CD14-positive monocyte (primary cell): ENCODE measurements around the gene ADIRF. TPM values are rescaled to one million over a fixed set of nuclear protein-coding genes. Genes with fewer than 3 reads are reported as not detected.
"Not testable (repeated sequence)": the region's sequence is repeated elsewhere in the genome, so short reads cannot be mapped to it uniquely, and the experiment has no call there.

Experiments used
- DNase-seq, 3 donors: peaks; one replicate each; pipeline ENCODE4 v3.0.0-alpha.2; 2011 to 2022
- H2AFZ ChIP-seq: 2 replicates; pipeline ENCODE4 v1.6.0; 2012; ENCODE audit warnings: mild to moderate bottlenecking, low read depth, low read length, inconsistent platforms; ENCODE audit not compliant: insufficient read depth, poor library complexity, severe bottlenecking
- H3K27ac ChIP-seq, 2 donors: 1 replicate in 1 of 2; 2 replicates in 1 of 2; pipeline ENCODE4 v1.5.1; 2012 to 2013; ENCODE audit warnings: low read length in 2 of 2, control low read depth in 1 of 2, inconsistent platforms in 1 of 2, low read depth in 1 of 2, mild to moderate bottlenecking in 1 of 2
- H3K27me3 ChIP-seq, 2 donors: one replicate each; pipeline versions ENCODE4 v1.6.0 to v1.6.1; 2011 to 2013; ENCODE audit warnings: low read length in 2 of 2; ENCODE audit not compliant: control insufficient read depth in 2 of 2, insufficient read depth in 2 of 2
- H3K36me3 ChIP-seq, 2 donors: replicated peaks in 1 of 2; 1 replicate in 1 of 2; 2 replicates in 1 of 2; pipeline versions ENCODE4 v1.5.1 to v1.6.1; 2012 to 2013; ENCODE audit warnings: low read length in 2 of 2, control low read depth in 1 of 2, inconsistent platforms in 1 of 2, mild to moderate bottlenecking in 1 of 2; ENCODE audit not compliant: insufficient read depth in 2 of 2, control insufficient read depth in 1 of 2
- H3K4me1 ChIP-seq, 2 donors: 1 replicate in 1 of 2; 2 replicates in 1 of 2; pipeline versions ENCODE4 v1.5.1 to v1.6.1; 2012 to 2013; ENCODE audit warnings: low read length in 2 of 2, control low read depth in 1 of 2, inconsistent platforms in 1 of 2, mild to moderate bottlenecking in 1 of 2, moderate library complexity in 1 of 2; ENCODE audit not compliant: insufficient read depth in 2 of 2, control insufficient read depth in 1 of 2
- H3K4me2 ChIP-seq: replicated peaks from 2 replicates; pipeline ENCODE3; 2012; ENCODE audit warnings: low read length, moderate library complexity, mild to moderate bottlenecking; ENCODE audit not compliant: poor library complexity, severe bottlenecking; ENCODE audit errors: extremely low read depth
- H3K4me3 ChIP-seq, 3 experiments: fragments of 200-600 bp in 1 of 3; sonication (generic) in 1 of 3; replicated peaks in 1 of 3; 1 replicate in 2 of 3; 2 replicates in 1 of 3; pipeline ENCODE4 v1.5.1; 2011 to 2013; ENCODE audit warnings: low read length in 3 of 3, mild to moderate bottlenecking in 3 of 3, control low read depth in 2 of 3, low read depth in 2 of 3, inconsistent platforms in 1 of 3, moderate library complexity in 1 of 3
- H3K79me2 ChIP-seq: 2 replicates; pipeline ENCODE4 v1.6.0; 2012; ENCODE audit warnings: mild to moderate bottlenecking, control low read depth, inconsistent platforms, low read length, moderate library complexity; ENCODE audit not compliant: insufficient read depth
- H3K9ac ChIP-seq: 2 replicates; pipeline ENCODE4 v1.6.0; 2017; ENCODE audit warnings: low read length, mild to moderate bottlenecking; ENCODE audit not compliant: insufficient read depth, poor library complexity, severe bottlenecking
- H3K9me3 ChIP-seq, 2 donors: replicated peaks in 1 of 2; 1 replicate in 1 of 2; 2 replicates in 1 of 2; pipeline versions ENCODE4 v1.5.1 to v1.6.1; 2012 to 2013; ENCODE audit warnings: low read length in 2 of 2, control low read depth in 1 of 2; ENCODE audit not compliant: control insufficient read depth in 1 of 2, insufficient read depth in 1 of 2
- H4K20me1 ChIP-seq: 2 replicates; pipeline ENCODE4 v1.6.0; 2012; ENCODE audit warnings: mild to moderate bottlenecking, low read length, control low read depth, moderate library complexity; ENCODE audit not compliant: insufficient read depth
- H3K27ac Mint-ChIP-seq, 7 donors: one replicate each; pipeline ENCODE4 v1.8.0; 2020; ENCODE audit warnings: mild to moderate bottlenecking in 7 of 7, mixed read lengths in 7 of 7, moderate library complexity in 6 of 7, inconsistent platforms in 2 of 7
- H3K27me3 Mint-ChIP-seq, 3 donors: one replicate each; pipeline ENCODE4 v1.8.0; 2021 to 2022; ENCODE audit warnings: low read depth in 3 of 3, mild to moderate bottlenecking in 3 of 3, mixed read lengths in 3 of 3, moderate library complexity in 3 of 3, inconsistent platforms in 1 of 3
- H3K36me3 Mint-ChIP-seq, 2 donors: one replicate each; pipeline ENCODE4 v1.8.0; 2020; ENCODE audit warnings: mixed read lengths in 2 of 2, inconsistent platforms in 1 of 2, mild to moderate bottlenecking in 1 of 2
- H3K4me1 Mint-ChIP-seq: one replicate; pipeline ENCODE4 v1.8.0; 2020; ENCODE audit warnings: mild to moderate bottlenecking, mixed read lengths
- H3K4me3 Mint-ChIP-seq, 2 donors: one replicate each; pipeline ENCODE4 v1.8.0; 2020; ENCODE audit warnings: mild to moderate bottlenecking in 2 of 2, mixed read lengths in 2 of 2, moderate library complexity in 1 of 2
- H3K9me3 Mint-ChIP-seq, 7 donors: one replicate each; pipeline ENCODE4 v1.8.0; 2020 to 2022; ENCODE audit warnings: mixed read lengths in 7 of 7, mild to moderate bottlenecking in 6 of 7, moderate library complexity in 6 of 7, inconsistent platforms in 2 of 7
- WGBS: methylation state at CpG from one replicate; pipeline ENCODE4 v1.1.5; 2013; ENCODE audit warnings: missing lambda C conversion rate; ENCODE audit not compliant: insufficient coverage; 5-methylcytosine and 5-hydroxymethylcytosine counted together
- intact Hi-C, 2 donors: fragments of 100-400 bp; cut with micrococcal nuclease; formaldehyde crosslinking; loops; one replicate each; pipeline versions ENCODE4 v1.15.0 to v1.15.1; 2023
- polyA plus RNA-seq, 3 donors: library from polyadenylated mRNA; depleted of rRNA in 1 of 3; unstranded in 2 of 3; stranded (reverse) in 1 of 3; fragments of 300-500 nt in 2 of 3; fragments of >200 nt in 1 of 3; fragmentation: Illumina TruSeq in 2 of 3; gene quantifications; 1 replicate in 2 of 3; 2 replicates in 1 of 3; pipeline ENCODE4 v1.2.3, GENCODE V29; 2012 to 2021
- TF ChIP-seq, protein P1 (sequence below): fragments of 200-600 bp; IDR thresholded peaks from one replicate; pipeline ENCODE4 v1.8.0; 2022; ENCODE audit warnings: antibody characterized with exemption, mild to moderate bottlenecking

ADIRF gene
- polyA plus RNA-seq, 3 donors, result 0.19 TPM; not detected in 2

DNA sequence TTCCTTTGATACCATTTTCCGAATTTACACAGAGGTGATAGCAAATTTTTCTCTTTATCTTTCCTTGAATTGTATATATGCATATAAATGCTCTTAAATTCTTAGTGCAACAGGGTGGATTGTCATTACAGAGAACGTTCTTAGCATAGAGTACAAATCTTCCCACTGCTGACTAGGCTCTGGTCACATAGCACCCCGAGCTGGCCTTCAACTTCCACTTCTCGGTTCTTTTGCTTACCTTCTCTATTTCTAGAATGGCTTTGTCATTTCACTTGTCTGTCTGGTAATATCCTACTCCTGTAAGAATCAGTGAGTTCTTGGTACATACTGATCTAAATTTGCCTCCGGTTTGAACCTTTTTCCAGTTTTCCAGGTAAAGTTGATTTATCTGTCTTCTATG lies 13.4 kb downstream of the ADIRF start:
- Histone ChIP-seq H3K27ac (no peak overlapping the region), H4K20me1 (no peaks in the 10 kb centered on the region), H3K4me2 (no peak overlapping the region), H3K36me3 (no peaks in the 10 kb centered on the region), H3K9ac (no peak overlapping the region), H3K9me3 (no peaks in the 10 kb centered on the region), H2AFZ (no peak overlapping the region), H3K27me3 (no peaks in the 10 kb centered on the region), H3K79me2 (no peaks in the 10 kb centered on the region), H3K4me1 (no peaks in the 10 kb centered on the region), H3K4me3 (no peak overlapping the region)
- WGBS, result 57% methylated on average over 2 of the region's 5 CpGs
- H3K9me3 Mint-ChIP-seq, result peaks cover 0 to 4% (median 2%) of the 10 kb centered on the region in 7 donors
- DNase-seq, result no peak
- intact Hi-C loops, result no loop called here
- H3K4me1 Mint-ChIP-seq, result no peaks in the 10 kb centered on the region
- H3K36me3 Mint-ChIP-seq, result no peaks in the 10 kb centered on the region
- no peak overlapping the region for H3K4me3 Mint-ChIP-seq
- no peak overlapping the region for H3K27ac Mint-ChIP-seq
- peaks cover 7 to 9% (median 8%) of the 10 kb centered on the region in 3 donors for H3K27me3 Mint-ChIP-seq
- TF ChIP-seq, protein P1, sequence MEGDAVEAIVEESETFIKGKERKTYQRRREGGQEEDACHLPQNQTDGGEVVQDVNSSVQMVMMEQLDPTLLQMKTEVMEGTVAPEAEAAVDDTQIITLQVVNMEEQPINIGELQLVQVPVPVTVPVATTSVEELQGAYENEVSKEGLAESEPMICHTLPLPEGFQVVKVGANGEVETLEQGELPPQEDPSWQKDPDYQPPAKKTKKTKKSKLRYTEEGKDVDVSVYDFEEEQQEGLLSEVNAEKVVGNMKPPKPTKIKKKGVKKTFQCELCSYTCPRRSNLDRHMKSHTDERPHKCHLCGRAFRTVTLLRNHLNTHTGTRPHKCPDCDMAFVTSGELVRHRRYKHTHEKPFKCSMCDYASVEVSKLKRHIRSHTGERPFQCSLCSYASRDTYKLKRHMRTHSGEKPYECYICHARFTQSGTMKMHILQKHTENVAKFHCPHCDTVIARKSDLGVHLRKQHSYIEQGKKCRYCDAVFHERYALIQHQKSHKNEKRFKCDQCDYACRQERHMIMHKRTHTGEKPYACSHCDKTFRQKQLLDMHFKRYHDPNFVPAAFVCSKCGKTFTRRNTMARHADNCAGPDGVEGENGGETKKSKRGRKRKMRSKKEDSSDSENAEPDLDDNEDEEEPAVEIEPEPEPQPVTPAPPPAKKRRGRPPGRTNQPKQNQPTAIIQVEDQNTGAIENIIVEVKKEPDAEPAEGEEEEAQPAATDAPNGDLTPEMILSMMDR, result no peak

- H3K4me1 Mint-ChIP-seq, H3K36me3 ChIP-seq, H3K4me3 ChIP-seq, H3K27me3 ChIP-seq, intact Hi-C loops, H3K9me3 ChIP-seq, H3K27ac Mint-ChIP-seq, H3K27me3 Mint-ChIP-seq, H3K4me3 Mint-ChIP-seq, H3K9ac ChIP-seq, H2AFZ ChIP-seq, H3K4me2 ChIP-seq, H4K20me1 ChIP-seq, H3K4me1 ChIP-seq, H3K36me3 Mint-ChIP-seq, H3K9me3 Mint-ChIP-seq, H3K79me2 ChIP-seq, H3K27ac ChIP-seq, DNase-seq: not testable (repeated sequence)
- WGBS, result no CpG with 5 or more reads among the region's 4 CpGs
Observed at GRCh38 chr10:86984498-86984897, 16.2 kb downstream of the ADIRF start.
